Adrenal gland (tissue), 5 donors: ENCODE data around the gene GPRC5A.

ENCODE experiments used
- CTCF ChIP-seq, 6 experiments: fragments of 450-650 bp in 4 of 6; fragments of 200-600 bp in 2 of 6; sonication (generic) in 1 of 6; IDR thresholded peaks; 1 replicate in 5 of 6; 2 replicates in 1 of 6; pipeline versions ENCODE4 v1.5.1 to v1.8.0; 2016 to 2021; ENCODE audit warnings: antibody characterized with exemption in 6 of 6, mild to moderate bottlenecking in 2 of 6, moderate library complexity in 1 of 6
- POLR2A ChIP-seq, 2 donors: fragments of 450-650 bp; IDR thresholded peaks; one replicate each; pipeline ENCODE4 v1.6.1; 2017; ENCODE audit warnings: antibody characterized with exemption in 2 of 2, mild to moderate bottlenecking in 2 of 2, moderate library complexity in 1 of 2
- donor health status: DM: no; HTN: no; CAD: no.

- no peak for TF ChIP-seq POLR2A (IDR thresholded peaks at IDR 0.05)
- TF ChIP-seq CTCF (IDR thresholded peaks at IDR 0.05), result no peak
These were observed 38.3 kb downstream of the GPRC5A start for GRCh38 chr12:12929696-12930095.
